ENCODE results near the gene ABL1. TPM values are rescaled to one million over a fixed set of nuclear protein-coding genes. Genes with fewer than 3 reads are reported as not detected.

The ABL1 gene
- total and polyA plus RNA-seq, 2 of the 13 experiments (the other 11 are each of a cell fraction or from before 2014, with no cell fraction given) = 10.8 to 20.4 TPM

GRCh38 chr9:130895038-130895437 lies 60.0 kb downstream of the ABL1 start:
- Histone ChIP-seq H4K20me1 (ENCODE audit: insufficient read depth, low read length) (no peaks in the 10 kb centered on the region), H3K27me3 (ENCODE audit: control insufficient read depth in 1 of 2, insufficient read depth in 2 of 2, low read length in 2 of 2) (peaks cover 11 to 34% of the 10 kb centered on the region in 2 experiments; a peak in 3 of 5 replicates), H3K9ac (ENCODE audit: insufficient read depth, low read depth, low read length) (no peak overlapping the region), H3K4me1 (ENCODE audit: insufficient read depth, low read length) (no peaks in the 10 kb centered on the region), H3K4me3 (replicated peaks in 1 of 3; ENCODE audit: insufficient read depth in 1 of 3, low read depth in 2 of 3, low read length in 3 of 3) (no peak overlapping the region), H3K79me2 (ENCODE audit: insufficient read depth, low read length) (no peaks in the 10 kb centered on the region), H3K27ac (ENCODE audit: extremely low read length, insufficient read depth, low read length) (no peak overlapping the region), H3K36me3 (replicated peaks in 1 of 2; ENCODE audit: control insufficient read depth in 1 of 2, insufficient read depth in 2 of 2, low read length in 2 of 2) (peaks cover 0 to 5% of the 10 kb centered on the region in 2 experiments; a peak in 2 of 5 replicates), H3K9me3 (ENCODE audit: low read length) (no peaks in the 10 kb centered on the region), H3K4me2 (ENCODE audit: low read depth, low read length) (no peak overlapping the region), H2AFZ (ENCODE audit: low read length) (no peak overlapping the region)
- ChIA-PET POLR2A (no interaction called here), CTCF (ENCODE audit: low intra/inter-chr PET ratio, low total read pairs) (no interaction called here)
- ATAC-seq = no peak
- intact Hi-C loops (cut with micrococcal nuclease; ENCODE audit: unreplicated experiment) = no loop called here
- DNase-seq (ENCODE audit: low spot score) = no peak
- TF ChIP-seq RARG (CRISPR knock-in tag; IDR thresholded peaks at IDR 0.05; ENCODE audit: low read depth) = no peak
- no peak for TF ChIP-seq POLR2AphosphoS2 (IDR thresholded peaks at IDR 0.05; ENCODE audit: low read depth, low read length)
- no peak for TF ChIP-seq KDM4B (CRISPR knock-in tag; IDR thresholded peaks at IDR 0.05)
- TF ChIP-seq PBX3 (CRISPR knock-in tag; IDR thresholded peaks at IDR 0.05; ENCODE audit: borderline replicate concordance) = no peak
- TF ChIP-seq ZNF629 (CRISPR knock-in tag; conservative IDR thresholded peaks at IDR 0.05) = no peak
- TF ChIP-seq POLR2G (IDR thresholded peaks at IDR 0.05; ENCODE audit: low read depth, low read length) = 0 out of 2 replicates have a peak, but pooled peaks have one; percentile 48
- TF ChIP-seq SAP130 (CRISPR knock-in tag; IDR thresholded peaks at IDR 0.05; ENCODE audit: low read depth) = no peak
- in situ Hi-C loops (cut with HindIII; ENCODE audit: extremely low pct_ligation_motif_present, low pct_unique_long_range_greater_than_20kb) = loop anchor here (5.0 to 10.0 kb wide), 2 partner anchors 47 to 100 kb away; no protein-coding TSS in a partner anchor
- BruUV-seq (replicated peaks) = no TSS peak
- WGBS (ENCODE audit: low lambda C conversion rate) = 62% methylated on average over 4 of the region's 9 CpGs
- no peak for FAIRE-seq

All from HepG2 (cell line).